ENCODE data around the gene GGTLC3.
"Not testable (repeated sequence)": the region's sequence is repeated elsewhere in the genome, so short reads cannot be mapped to it uniquely, and the experiment has no call there.

GGTLC3 gene

GRCh38 chr22:18513454-18513853 is 4.5 kb downstream of the GGTLC3 start:
- not testable (repeated sequence) for DNase-seq

GRCh38 chr22:18512378-18512777 is 5.6 kb downstream of the GGTLC3 start:
- DNase-seq: not testable (repeated sequence)

- DNase-seq: not testable (repeated sequence)
These were observed 6.6 kb downstream of the GGTLC3 start for GRCh38 chr22:18511327-18511726.

DNA sequence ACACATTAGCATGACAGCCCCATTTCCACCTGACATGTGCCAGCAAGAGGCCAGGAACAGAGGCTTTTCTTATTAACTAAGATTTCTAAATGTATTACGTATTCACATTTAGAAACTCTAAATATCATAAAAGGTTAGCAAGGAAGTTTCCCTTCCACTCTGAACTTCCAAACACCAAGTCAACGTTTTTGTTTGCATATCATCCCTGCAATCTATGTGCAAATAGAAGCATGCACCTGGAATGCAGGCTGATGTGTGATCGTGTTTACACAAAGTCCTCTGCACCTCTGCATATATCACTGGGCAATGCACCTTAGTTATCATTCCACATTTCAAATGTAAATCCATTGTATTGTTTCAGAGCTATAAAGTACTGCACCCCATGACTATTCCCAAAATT is 21.7 kb downstream of the GGTLC3 start:
- DNase-seq: not testable (repeated sequence)

Data from fibroblast of skin of back (primary cell).